NCI-H2081 treated with DMSO at 0.1 percent for 48 hours (cell line): ENCODE results near the gene CD34.

Source experiments
- DNase-seq: peaks from one replicate; lab custom pipeline; 2025; lab: John Stamatoyannopoulos, UW

The CD34 gene

DNA sequence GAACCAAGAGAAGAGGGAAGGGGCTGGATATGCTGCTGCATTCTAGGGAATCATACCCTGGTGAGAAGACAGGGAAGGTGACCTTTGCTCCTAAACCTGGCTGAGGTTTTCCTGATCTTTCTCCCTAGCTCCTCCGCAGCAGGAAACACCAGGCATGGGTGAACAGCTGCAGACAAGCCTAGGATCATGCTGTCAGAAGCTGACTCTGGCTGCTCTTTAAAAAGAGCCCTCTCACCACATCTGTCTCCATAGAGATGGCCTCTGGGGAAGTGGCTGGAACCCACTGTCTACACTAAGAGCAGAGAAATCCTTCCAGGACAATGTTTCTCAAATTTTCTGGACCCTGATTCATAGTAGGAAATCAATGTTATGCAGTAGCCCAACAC is 57.6 kb downstream of the CD34 start:
- no peak for DNase-seq

- DNase-seq, result no peak
Observed at GRCh38 chr1:207852576-207853371, 58.2 kb downstream of the CD34 start.

GRCh38 chr1:207851696-207852095 is 59.2 kb downstream of the CD34 start:
- DNase-seq, result no peak

- no peak for DNase-seq
Observed at GRCh38 chr1:207850621-207851407, 60.1 kb downstream of the CD34 start.

DNA sequence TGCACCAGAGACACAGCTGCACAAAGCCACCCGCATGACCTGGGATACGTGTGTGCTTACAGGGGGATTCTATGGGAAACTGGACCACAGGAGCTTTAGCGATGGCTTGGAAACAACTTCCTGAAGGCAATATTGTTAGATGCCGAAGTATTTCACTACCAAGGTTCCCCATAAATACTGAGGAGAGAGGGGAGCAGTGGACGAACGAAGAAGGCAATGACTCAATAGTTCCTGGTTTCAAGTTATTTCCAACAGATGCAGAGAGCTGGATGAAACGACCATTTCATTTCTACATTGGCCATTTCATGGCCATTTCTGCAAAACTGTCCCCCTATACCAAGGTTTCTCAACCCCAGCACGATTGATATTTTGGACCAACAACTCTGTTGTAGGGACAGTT is 61.3 kb downstream of the CD34 start:
- no peak for DNase-seq

- DNase-seq, result no peak
Observed at GRCh38 chr1:207849016-207849415, 61.9 kb downstream of the CD34 start.

- no peak for DNase-seq
Observed at GRCh38 chr1:207848234-207848633, 62.7 kb downstream of the CD34 start.

DNA sequence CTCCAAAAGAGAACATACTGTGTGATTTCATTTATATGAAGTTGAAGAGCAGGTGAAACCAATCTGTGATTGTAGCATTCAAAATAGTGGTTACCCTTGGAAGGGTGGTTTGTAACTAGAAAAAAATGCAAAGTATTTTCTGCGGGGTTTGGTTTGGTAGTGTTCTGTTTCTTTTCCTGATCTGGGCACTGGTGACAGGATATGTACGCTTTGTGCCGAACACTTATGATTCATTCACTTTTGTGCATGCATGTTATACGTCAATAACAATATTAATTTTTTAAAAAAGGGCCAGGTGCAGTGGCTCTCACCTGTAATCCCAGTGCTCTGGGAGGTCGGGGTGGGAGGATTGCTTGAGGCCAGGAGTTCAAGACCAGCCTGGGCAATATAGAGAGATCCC is 63.8 kb downstream of the CD34 start:
- DNase-seq, result no peak

GRCh38 chr1:207845109-207845508 is 65.8 kb downstream of the CD34 start:
- DNase-seq, result no peak

GRCh38 chr1:207844371-207844770 is 66.6 kb downstream of the CD34 start:
- DNase-seq, result no peak

DNA sequence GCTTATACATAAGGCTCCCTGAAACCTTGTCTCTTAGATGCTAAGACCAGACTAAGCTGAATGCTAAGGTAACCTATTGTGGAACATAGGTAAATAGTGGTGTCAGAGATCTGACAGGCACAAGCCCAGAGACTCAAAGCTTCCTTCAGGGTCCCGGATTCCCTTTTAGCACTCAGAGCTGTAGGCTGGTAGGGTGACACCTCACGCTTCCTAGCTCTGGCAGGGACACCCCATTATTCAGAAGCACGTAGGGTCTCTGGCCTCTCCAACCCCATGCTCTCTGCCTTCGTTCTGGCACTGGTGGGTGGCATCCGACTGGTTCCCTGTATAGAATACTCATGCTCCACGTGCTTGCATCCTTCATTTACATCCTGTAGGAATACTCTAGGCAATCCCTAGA is 68.4 kb downstream of the CD34 start:
- DNase-seq, result no peak

DNA sequence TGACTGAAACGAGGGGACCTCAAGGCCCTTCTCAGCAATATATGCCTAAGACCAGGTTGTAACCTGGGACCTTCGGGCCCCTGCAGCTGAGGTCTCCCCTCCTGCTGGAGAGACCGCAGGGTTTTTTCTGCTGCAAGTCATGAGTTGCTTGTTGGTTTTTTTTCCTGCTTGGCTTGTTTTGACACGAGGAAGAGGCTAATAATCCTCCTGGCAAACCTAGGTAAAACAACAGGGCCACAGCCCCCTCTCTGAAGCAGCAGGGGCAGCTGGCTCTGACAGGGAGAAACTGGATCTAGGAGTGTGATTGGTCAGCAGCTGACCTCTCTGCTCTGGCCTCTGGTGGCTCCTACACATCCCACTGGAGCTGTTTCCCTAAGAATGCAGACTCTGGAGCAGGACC is 69.0 kb downstream of the CD34 start:
- no peak for DNase-seq

DNA sequence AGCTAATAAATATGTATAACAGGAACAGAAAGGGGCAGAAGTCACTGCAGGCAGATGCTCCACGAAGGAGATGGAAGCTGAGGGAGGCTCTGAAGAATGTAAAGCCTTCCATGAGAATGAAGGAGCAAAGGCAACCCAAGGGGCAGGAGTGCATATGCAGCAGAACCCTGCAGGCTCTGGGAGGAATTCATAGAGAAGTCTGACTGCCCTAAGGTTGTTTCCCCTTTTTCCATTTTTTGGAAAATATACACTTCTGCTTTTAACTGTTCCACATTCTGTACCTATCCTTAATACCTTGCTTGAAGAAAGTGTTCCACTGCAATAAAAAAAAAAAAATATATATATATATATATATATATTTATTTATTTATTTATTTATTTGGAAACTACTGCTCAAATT is 69.6 kb downstream of the CD34 start:
- DNase-seq, result no peak

GRCh38 chr1:207840380-207840779 is 70.5 kb downstream of the CD34 start:
- DNase-seq, result no peak

DNA sequence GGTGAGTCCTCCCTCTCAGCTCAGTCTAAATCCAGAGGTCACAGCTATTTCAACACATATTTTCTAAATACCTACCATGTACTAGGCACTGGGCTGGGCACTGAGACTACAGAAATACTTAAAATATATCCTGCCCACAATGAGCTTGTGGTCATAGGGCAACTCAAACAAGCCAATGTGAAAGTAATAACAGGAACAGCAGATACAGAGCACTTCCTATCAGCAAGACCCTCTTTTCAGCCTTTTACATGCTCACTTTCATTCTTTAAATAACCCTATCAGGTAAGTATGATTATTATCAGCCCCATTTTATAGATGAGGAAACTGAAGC is 71.9 kb downstream of the CD34 start:
- DNase-seq, result no peak

- DNase-seq, result no peak
Observed at GRCh38 chr1:207838156-207839082, 72.5 kb downstream of the CD34 start.

DNA sequence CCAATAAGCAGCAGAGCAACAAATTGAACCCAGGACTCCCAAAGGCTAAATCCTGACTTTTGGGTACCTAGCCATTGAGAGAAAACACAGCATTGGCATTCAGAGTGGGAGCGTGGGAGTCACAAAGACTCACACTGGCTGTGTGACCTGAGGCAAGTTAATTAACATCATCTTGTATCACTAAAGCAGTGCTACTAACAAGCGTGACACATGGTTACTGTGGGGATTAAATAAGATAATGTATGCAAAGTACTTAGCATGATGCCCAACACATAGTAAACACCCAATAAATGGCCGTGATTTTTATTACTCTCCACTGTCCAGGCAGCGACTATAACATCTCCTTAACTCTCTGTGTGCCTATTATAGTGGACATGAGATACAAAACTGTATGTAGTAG is 73.3 kb downstream of the CD34 start:
- no peak for DNase-seq

DNA sequence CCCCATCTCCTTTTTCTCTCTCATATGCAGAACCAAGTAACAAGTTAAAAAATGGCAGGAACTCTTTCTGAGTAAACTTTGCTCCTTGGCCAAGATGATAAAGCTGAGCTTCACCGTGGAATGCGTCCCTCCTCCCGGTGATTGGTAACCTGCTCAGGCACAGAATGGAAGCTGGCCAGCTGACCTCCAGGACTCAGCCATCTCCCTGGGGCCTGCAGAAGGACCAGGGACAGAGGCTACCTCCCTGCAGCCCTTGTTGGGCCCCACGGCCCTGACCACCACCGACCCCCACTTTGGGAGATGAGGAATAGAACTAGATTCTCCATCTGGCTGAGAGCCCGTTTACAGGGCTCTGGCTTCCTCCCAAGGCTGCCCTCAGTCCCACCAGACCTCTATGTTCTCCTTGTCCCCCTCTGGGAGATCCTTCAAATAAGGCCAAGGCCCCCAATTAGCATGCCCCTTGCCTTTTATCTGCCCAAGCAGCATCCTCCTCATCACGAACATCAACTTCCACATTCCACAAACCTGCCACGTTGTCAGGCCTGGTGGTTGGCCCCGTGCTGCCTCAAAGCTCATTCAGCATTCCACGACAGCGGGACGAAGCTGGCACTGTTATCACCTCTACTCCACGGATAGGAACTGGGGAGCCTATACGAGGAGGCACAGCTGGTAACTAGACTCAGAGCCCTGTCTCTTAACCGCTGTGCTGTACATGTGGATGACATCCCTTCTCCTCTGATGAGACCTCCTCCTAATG is 74.2 kb downstream of the CD34 start:
- no peak for DNase-seq

GRCh38 chr1:207835958-207836357 is 75.0 kb downstream of the CD34 start:
- no peak for DNase-seq

DNA sequence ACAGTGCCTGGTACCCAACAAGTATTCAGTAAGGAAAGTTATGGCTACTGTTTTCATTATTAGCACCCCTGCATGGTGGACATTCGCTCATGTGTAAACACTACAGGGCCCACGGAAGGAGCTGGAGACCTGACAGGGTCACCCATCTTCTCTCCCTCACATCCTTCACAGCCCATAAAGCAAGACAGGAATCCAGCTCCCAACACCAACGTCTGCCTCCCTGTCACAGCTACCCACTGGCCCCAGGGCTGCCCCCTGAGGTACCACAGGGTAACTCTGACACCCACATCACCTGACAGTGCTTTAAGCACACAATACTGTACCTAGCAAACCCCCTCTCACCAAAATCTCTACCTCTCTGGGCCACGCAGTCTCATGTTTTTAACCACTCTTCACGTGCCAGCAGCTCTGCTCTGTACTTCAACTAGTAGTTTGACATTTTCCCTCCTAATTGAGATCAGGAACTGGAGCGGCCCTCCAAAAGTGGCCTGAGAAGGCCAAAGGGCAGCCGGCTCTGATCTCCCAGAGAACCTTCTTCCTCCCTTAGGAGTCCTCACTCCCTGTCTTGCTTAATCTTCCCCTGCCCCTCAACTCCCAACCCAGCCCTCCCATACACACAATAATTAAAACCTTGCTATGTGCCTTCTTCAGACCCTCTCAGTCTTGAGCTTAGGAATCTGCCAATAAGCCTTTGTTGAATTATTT is 76.8 kb downstream of the CD34 start:
- no peak for DNase-seq

DNA sequence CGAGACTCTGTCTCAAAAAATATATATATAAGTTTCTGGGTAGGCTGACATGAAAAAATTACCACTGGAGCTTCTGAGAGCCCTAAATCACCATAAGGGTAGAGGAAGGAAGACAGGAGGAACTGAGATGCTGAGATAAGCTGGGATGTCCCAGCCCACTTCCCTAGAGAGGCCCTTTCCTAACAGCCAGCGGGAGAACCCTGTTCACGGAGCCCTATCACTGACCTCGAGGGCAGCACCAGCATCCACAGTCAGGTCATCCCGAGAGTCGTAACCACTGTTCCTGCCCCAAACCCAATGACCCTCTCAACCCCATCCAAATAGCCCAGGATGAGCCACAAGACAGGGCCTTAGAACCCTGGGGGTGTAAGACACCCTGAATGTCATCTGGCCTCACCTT is 77.5 kb downstream of the CD34 start:
- DNase-seq, result no peak
